Right ventricle myocardium inferior (tissue), 1 donor: ENCODE results near the gene CDR2. TPM values are rescaled to one million over a fixed set of nuclear protein-coding genes. Genes with fewer than 3 reads are reported as not detected.
"Not testable (repeated sequence)": the region's sequence is repeated elsewhere in the genome, so short reads cannot be mapped to it uniquely, and the experiment has no call there.

Experiments
- ATAC-seq: fragments of 200-7000 bp; cut with Tn5 transposase; one replicate; pipeline ENCODE4 v1.9.1; 2020; ENCODE audit warnings: mild to moderate bottlenecking, moderate library complexity
- DNase-seq: peaks from one replicate; pipeline ENCODE4 v3.0.0; 2021; ENCODE audit errors: missing footprints
- intact Hi-C: fragments of 100-400 bp; cut with DNase I; formaldehyde crosslinking; loops from one replicate; pipeline ENCODE4 v1.11.0; 2022
- total RNA-seq: library from RNA; stranded (reverse); fragmentation: NEBNext Ultra II Directional; extraction: Animal tissue kit (Norgen Biotek cat#: 25700); gene quantifications from one replicate; pipeline ENCODE4 v1.2.1, GENCODE V29; 2021
- donor health status: DM: no; HTN: yes; CAD: no; lungs with severe emphysema.

CDR2 gene
- total RNA-seq, 1 donor from 2014 or later, result 6.7 TPM

- DNase-seq (no peak), ATAC-seq (no peak)
- intact Hi-C loops, result no loop called here
These were observed 7.0 kb upstream of the CDR2 start for GRCh38 chr16:22381392-22381791.

GRCh38 chr16:22380529-22380928 lies 6.1 kb upstream of the CDR2 start:
- no peak for ATAC-seq
- intact Hi-C loops, result no loop called here
- DNase-seq, result no peak

- intact Hi-C loops, result no loop called here
- DNase-seq (no peak), ATAC-seq (no peak)
These were observed 5.2 kb upstream of the CDR2 start for GRCh38 chr16:22379656-22380055.

GRCh38 chr16:22375963-22376640 lies 1.7 kb upstream of the CDR2 start:
- intact Hi-C loops, result no loop called here
- no peak for DNase-seq
- ATAC-seq, result no peak

- intact Hi-C loops, result no loop called here
- no peak for DNase-seq
- no peak for ATAC-seq
These were observed 921 bp upstream of the CDR2 start for GRCh38 chr16:22375117-22375962.

GRCh38 chr16:22373662-22374310 lies 633 bp downstream of the CDR2 start:
- DNase-seq, result peak; percentile 85
- peak; percentile 26 for ATAC-seq
- intact Hi-C loops, result loop anchor here (1.0 kb wide), 1 partner anchor 178 kb away; no protein-coding TSS in a partner anchor

- DNase-seq (no peak), ATAC-seq (no peak)
- intact Hi-C loops, result no loop called here
These were observed 1.3 kb downstream of the CDR2 start for GRCh38 chr16:22372882-22373661.

GRCh38 chr16:22370038-22370820 lies 4.2 kb downstream of the CDR2 start:
- no peak for DNase-seq
- ATAC-seq, result no peak
- intact Hi-C loops, result no loop called here

- DNase-seq, result no peak
- no peak for ATAC-seq
- intact Hi-C loops, result no loop called here
These were observed 5.1 kb downstream of the CDR2 start for GRCh38 chr16:22369221-22369811.

- DNase-seq, ATAC-seq, intact Hi-C loops: not testable (repeated sequence)
These were observed 6.1 kb downstream of the CDR2 start for GRCh38 chr16:22368200-22368826.

GRCh38 chr16:22366889-22367288 lies 7.5 kb downstream of the CDR2 start:
- intact Hi-C loops, result no loop called here
- ATAC-seq (no peak), DNase-seq (no peak)

GRCh38 chr16:22366371-22366770 lies 8.0 kb downstream of the CDR2 start:
- intact Hi-C loops, result no loop called here
- DNase-seq (no peak), ATAC-seq (no peak)

GRCh38 chr16:22364241-22364640 lies 10.2 kb downstream of the CDR2 start:
- intact Hi-C loops, result no loop called here
- DNase-seq (no peak), ATAC-seq (no peak)

GRCh38 chr16:22360963-22361659 lies 13.3 kb downstream of the CDR2 start:
- no peak for DNase-seq
- intact Hi-C loops, result no loop called here
- ATAC-seq, result no peak

- intact Hi-C loops, result no loop called here
- ATAC-seq (no peak), DNase-seq (no peak)
These were observed 14.7 kb downstream of the CDR2 start for GRCh38 chr16:22359679-22360078.

GRCh38 chr16:22358000-22358399 lies 16.4 kb downstream of the CDR2 start:
- ATAC-seq (no peak), DNase-seq (no peak)
- intact Hi-C loops, result no loop called here

GRCh38 chr16:22357635-22357971 lies 16.8 kb downstream of the CDR2 start:
- DNase-seq (no peak), ATAC-seq (no peak)
- intact Hi-C loops, result no loop called here
